GM18867 (cell line): Measurements from ENCODE around the gene ARMCX6.
"Not testable (repeated sequence)": the region's sequence is repeated elsewhere in the genome, so short reads cannot be mapped to it uniquely, and the experiment has no call there.

Experiments
- ATAC-seq: cut with Tn5 transposase; IDR thresholded peaks from one replicate; pipeline ENCODE4 v1.9.1; 2021; ENCODE audit warnings: mild to moderate bottlenecking, moderate library complexity; ENCODE audit not compliant: unreplicated experiment

The ARMCX6 gene

DNA sequence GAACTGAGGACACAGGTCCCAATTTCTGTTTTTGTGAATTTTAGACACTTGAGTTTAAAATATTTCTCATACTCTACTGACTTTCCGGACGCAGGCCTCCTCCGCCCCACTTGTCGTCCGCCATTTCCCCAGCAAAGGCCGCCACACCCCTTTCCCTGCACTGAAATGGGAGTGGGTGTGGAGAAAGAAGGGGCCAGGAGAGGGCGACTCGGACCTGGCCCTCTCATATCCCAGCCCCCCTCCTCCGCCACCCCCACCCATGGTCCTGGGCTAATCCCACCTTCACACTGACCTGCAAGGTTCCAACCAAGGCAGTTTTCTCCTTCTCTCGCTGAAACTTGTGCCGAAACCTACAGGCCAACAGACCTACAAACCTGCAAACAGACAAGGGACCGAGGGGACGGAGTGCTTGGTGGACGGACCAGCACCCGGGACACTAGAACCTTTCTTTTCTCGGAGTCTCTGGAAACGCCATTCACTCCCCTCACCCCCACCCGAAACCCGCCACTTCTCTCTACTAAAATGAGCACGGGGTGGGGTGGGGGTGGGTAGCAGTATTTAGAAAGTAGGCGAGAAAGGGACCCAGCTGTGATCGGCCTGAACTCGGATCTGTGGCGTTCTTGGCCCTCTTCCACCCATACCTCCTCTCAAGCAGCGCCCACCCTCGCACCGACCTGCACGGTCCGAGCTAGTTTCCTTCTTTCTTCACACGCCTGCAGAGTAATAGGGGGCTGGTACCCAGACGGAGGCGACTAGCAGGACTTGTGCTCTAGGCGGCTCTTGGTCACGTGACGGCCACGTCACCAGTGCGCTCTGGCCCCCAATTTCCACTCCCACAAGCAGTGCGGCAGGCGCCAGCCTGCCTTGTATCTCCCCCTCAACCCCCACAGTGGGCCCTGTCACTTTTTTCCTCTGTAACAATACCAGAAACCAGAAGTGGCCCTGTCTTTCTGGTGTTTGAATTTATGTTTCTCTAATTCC is at the start of gene ARMCX6:
Gene ARMCX6 (minus strand): TSS at position 790 of the 981 bp plus-strand sequence. CDS start 1,380 bp downstream, outside the sequence.
- peak; percentile 92 for ATAC-seq

DNA sequence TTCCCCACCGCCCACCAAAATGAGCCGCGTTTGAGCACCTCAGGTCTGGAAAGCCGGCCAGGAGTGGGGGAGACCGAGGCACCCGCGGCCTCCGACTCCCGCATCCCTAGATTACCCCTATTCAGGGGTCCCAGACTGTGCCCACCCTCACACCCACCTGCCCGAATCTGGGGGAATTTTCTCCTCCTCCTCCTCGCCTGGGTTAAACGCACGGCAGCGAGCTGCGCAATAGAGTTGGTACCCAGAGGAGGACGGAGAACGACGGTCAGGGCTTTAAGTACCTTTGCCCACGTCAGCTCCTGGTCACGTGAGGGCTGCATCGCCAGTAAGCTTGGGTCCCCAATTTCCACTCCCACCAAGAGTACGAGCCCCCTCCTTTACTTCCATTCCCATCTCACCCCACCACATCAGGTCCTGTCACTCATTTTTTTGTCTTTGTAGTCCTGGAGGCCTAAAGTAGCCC is 41.8 kb upstream of the ARMCX6 start, which contains the start of gene ARMCX2:
Gene ARMCX2 (minus strand): TSS at position 250 of the 463 bp plus-strand sequence. CDS start 2,262 bp downstream, outside the sequence.
- ATAC-seq, result no peak

DNA sequence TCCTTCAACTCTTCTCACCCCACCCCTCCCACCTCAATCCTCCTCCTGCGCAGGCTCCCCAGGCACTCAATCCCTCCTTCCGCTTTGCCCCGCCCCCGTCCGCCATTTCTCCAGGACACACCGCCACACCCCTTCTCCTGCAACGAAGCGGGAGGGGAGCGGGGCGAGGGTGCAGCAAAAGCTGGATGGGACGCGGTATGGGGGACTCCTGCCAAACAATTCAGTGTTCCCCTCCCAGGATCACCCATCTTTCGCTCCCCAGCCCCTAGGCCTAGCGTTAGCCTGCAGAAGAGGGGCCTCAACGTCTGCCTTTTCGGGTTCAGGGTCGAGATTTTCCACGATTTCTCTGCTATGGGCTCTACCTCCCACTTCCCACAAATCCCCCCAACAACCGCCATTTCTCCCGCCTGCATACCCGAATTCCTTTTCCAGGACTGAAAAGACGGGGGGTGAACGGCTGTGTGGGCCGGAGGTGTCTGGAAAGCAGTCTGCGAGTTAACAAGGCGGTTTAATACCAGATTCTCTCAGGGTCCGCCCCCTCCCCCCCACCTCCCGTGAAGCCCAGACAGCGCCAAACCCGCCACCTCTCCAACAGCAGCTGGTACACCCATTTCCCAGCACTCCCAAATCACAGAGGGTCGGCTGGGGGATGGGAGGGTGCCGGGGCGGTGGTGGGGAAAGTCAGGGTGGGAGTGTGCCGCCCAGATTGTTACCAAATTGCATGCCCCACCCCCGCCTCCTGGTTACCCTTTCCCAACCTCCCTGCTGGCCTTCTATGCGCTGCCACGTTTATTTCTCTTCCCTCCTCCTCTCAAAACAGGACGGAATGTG is 41.1 kb upstream of the ARMCX6 start:
- peak; percentile 78 for ATAC-seq

DNA sequence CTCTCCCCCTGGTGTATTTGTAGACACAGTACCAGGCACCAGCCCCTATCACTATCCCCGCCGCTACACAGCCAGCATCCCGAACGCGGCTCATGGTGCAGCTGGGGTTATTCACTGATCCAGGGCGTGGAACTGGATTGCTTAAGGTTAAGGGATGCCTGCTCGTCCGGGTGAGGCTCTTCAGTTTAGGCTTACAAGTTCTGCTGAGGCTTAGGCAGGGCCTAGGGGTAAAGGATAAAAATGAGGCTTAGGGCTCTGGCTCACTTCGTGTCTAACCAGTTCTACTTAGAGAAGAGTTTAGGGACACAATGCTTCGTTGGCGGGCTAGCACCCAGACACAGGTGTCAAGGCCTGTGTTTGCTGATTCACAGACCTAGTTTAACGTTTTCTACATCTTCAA is 39.7 kb upstream of the ARMCX6 start:
- no peak for ATAC-seq

DNA sequence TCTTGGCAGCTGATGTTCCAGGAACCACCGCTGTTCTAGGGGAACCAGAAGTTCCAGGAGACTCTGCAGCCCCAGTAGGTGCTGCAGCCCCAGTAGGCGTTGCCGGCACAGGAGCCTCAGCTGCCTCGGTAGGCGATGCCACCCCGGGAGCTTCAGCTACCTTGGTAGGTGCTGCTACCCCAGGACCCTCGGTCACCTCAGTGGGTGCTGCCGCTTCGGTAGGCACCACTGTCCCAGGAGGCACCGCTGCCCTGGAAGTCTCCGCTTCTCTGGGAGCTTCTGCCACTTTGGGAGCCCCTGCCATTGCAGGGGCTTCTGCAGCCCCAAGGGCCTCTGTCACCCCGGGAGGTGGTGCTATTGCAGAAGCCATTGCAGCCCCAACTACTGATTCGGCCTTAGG is 39.0 kb upstream of the ARMCX6 start:
- no peak for ATAC-seq

DNA sequence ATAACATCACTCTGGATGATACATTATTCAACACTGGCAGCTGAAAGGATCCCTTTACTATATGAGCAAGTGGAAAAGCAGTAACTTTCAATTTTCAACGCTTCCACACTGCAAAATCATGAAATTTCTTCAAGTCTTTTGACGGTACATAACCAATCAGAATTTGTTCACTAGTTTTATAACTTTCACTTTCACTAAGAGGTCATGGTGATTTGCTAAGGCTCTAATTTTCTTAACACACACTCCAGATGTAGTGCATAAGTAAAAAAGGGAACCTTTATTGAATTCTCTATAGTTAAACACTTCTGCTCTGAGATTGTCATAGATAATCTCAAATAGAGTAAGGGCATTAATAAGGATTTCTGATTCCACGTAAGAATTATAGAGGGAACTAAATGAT is 37.7 kb upstream of the ARMCX6 start:
- no peak for ATAC-seq

DNA sequence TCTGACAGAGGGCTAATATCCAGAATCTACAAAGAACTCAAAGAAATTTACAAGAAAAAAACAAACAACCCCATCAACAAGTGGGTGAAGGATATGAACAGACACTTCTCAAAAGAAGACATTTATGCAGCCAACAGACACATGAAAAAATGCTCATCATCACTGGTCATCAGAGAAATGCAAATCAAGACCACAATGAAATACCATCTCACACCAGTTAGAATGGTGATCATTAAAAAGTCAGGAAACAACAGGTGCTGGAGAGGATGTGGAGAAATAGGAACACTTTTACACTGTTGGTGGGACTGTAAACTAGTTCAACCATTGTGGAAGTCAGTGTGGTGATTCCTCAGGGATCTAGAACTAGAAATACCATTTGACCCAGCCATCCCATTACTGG is 29.9 kb upstream of the ARMCX6 start:
- not testable (repeated sequence) for ATAC-seq

DNA sequence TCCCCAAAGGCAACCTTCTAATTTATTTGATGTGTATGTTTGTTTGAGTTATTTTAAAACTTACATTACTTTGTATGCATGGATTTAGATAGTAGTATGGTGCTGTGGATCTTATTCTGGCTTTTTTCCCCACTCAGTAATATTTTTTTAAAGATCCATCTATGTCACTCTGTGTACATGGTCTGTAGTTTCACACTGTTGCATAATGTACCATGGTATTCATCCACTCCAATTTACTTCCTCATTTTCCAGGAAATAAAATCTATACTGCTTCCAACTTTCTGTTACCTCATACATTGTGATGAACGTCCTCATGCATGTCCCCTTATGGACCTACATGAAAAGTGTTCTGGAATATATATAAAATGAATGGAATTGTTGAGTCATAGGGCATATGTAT is 24.3 kb upstream of the ARMCX6 start:
- ATAC-seq, result no peak

DNA sequence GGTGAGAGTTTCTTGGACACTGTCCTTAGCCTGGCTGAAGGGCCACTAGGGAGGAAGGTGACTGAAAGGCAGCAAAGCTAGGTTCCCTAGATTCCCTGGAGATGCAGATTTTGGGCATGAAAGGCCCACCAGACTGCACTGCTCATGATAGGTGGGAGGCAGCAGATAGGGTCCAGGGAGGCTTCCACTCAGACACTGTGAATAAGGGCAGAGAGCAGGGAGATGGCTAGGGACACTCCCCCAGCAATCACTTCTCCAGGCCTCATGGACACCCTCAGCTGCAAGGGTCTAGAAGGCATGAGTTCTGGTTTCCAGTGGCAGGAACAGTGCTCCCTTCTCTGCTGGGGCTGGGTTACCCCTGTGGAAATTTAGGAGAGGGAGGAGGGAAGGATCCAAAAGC is 21.8 kb upstream of the ARMCX6 start:
- no peak for ATAC-seq

DNA sequence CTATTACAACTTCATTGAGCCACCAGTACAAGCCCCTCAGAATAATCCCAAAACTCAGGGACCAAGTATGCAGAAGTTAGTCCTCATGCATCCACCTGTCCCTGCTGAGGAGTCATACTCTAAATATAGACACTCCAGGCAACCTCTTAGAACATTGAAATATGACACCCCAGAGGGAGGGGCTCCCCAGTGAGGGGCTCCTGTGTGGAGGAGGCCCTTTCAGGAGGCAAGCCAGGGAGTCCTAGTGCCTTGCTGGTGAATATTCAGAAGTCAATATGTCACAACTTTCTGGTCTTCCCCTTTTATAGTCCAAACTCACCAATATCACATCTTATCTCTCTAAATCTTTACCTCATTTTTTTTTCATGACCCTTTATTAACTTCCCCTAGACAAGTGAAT is 1.6 kb upstream of the ARMCX6 start:
- ATAC-seq, result no peak

DNA sequence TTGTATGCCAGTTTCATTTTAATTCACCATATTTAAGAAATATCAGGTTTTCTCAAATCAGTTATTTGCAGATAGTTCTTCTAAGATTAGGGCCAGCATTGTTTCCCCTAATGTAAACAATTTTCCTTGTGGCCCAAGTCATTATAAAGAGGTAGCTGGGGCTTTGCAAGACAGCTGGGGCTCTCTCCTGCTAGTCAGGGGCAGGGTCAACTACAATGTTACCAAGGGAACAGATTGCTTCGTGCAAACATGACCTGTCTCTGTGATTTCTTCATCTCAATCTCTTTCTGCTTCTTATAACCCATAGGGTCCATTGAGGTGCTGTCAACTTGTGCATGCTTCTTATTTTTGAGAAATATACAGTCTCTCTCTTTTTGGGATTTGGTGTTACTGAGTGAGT is 12.1 kb downstream of the ARMCX6 start:
- no peak for ATAC-seq

DNA sequence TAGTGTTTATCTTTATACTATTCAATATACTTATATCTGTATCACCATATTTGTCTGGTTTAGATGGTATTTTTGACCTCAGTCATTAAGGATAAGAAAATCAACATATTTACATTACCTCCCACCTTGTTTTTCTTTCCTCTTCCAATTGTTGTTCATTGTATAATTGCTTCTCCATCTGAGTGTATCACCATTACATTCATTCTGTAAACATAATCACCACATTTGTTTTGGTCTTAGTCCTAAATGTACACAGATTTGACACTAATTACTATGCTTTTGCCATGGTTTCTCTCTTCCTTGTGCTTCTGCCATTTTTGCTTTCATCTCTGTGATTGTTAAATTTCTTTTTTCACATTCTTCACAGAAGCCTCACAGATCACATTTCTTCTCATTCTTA is 12.7 kb downstream of the ARMCX6 start:
- no peak for ATAC-seq

DNA sequence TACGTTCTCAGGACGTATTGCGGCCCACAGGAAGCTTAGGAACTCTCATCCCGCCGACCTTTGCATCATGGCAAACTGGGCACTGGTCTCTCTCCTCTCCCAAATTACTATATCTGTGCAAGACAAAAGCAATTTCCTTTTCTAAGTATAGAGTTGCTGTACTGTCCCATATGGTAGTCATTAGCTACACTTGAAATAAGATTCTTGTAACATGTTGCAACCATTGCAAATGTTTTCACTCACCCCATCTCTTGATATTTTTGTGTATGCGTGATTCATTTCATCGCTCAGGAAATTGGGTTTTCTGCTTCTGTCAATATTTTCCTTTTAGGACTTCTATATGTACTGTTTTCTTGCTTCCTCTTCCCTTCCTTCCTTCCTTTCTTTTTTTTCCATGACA is 15.7 kb downstream of the ARMCX6 start:
- ATAC-seq, result no peak

DNA sequence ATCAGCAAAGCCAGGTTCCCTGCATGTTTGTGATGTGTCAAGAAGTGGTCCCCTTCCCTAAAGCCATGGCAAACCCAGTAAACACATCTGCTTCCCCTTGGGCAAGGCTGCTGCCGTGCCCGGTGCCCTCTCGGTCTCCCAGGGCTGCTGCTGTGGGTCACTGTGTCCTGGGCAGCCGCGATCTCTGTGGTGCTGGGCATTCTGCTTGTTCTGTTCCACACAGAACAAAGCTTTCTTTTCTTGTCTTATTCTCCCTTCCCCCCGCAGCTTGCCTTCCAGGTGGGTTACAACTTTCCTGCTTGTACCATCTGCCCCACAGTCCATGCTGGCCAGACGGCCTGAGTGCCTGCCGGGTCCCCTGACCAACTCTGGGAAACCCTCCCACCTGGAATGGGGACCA is 18.2 kb downstream of the ARMCX6 start:
- not testable (repeated sequence) for ATAC-seq

DNA sequence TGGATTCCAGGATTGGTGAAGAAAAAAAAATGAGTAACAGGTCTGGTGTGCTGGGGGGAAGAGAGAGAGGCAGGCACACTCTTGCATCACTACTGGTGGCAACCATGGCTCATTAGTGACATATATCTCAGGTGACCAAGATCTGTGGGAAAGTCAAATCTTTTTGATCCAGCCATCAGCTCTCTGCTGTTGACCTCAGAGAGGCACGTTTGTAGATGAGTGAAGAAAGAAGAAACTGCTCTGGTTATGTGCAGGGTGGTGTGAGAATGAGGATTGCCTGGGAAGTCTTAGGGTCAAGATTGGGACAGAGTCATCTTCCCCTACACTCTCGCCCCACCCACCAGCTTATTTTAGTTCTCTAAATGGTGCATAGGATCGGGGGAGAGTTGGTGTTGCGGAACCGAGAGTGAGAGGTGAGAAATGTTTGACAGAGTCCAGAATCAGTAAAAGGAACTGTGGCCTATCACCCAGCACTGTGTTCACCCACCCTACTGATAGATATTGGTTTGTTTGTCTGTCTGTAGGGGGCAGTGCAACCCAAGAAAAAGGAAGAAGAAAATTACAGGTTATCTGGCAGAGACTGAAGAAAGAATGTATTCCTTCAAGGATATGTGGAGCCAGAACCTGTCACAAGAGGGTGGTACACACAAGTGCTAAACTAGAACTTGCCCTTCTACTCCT is 21.9 kb downstream of the ARMCX6 start:
- peak; percentile 99 for ATAC-seq
